HCT116 (cell line): ENCODE results near the gene FREM3. TPM values are rescaled to one million over a fixed set of nuclear protein-coding genes. Genes with fewer than 3 reads are reported as not detected.

ENCODE experiments used
- total RNA-seq: library from RNA; stranded (reverse); gene quantifications from one replicate; pipeline ENCODE4 v1.2.1, GENCODE V29; 2021; ENCODE audit not compliant: unreplicated experiment

Gene FREM3
- total RNA-seq, 1 experiment from 2014 or later, result not detected

Other genes with a start within 250 kb of the FREM3 start
- 61.2 TPM for gene SMARCA5, start 187.0 kb downstream of the FREM3 start, total RNA-seq
- not detected for gene GYPE, start 204.9 kb upstream of the FREM3 start, total RNA-seq